Measurements from ENCODE around the gene ADAMTS9.

GRCh38 chr3:64549869-64550268 is 137.9 kb downstream of the ADAMTS9 start:
- no peak for TF ChIP-seq CTCF (IDR thresholded peaks at IDR 0.05)
- TF ChIP-seq POLR2A (IDR thresholded peaks at IDR 0.05) = no peak

Measured in heart left ventricle (tissue), 13 donors.